Breast epithelium (tissue), 3 donors: Measurements from ENCODE around the gene SSTR1.

Experiments
- CTCF ChIP-seq, 3 donors: fragments of 450-650 bp; IDR thresholded peaks; one replicate each; pipeline ENCODE4 v1.5.1; 2016 to 2017; ENCODE audit warnings: antibody characterized with exemption in 3 of 3, mild to moderate bottlenecking in 3 of 3, moderate library complexity in 3 of 3
- POLR2AphosphoS5 ChIP-seq, 3 donors: sonication (generic); formaldehyde crosslinking; IDR thresholded peaks; one replicate each; pipeline ENCODE4 v1.6.1; 2017; ENCODE audit warnings: antibody characterized with exemption in 3 of 3

- TF ChIP-seq CTCF (IDR thresholded peaks at IDR 0.05) = no peak
- no peak for TF ChIP-seq POLR2AphosphoS5 (IDR thresholded peaks at IDR 0.05)
These were observed 48.8 kb downstream of the SSTR1 start for GRCh38 chr14:38256533-38256840.
